Esophagus muscularis mucosa (tissue), 4 donors: Measurements from ENCODE around the gene PTRH1.

ENCODE experiments used
- EP300 ChIP-seq: sonication (generic); formaldehyde crosslinking; IDR thresholded peaks from one replicate; pipeline ENCODE4 v1.6.1; 2017; ENCODE audit warnings: antibody characterized with exemption
- POLR2A ChIP-seq: fragments of 450-650 bp; IDR thresholded peaks from one replicate; pipeline ENCODE4 v1.6.1; 2017; ENCODE audit warnings: antibody characterized with exemption, moderate library complexity, mild to moderate bottlenecking, low read depth
- TF ChIP-seq, protein P1 (sequence below), 3 experiments: fragments of 200-600 bp in 2 of 3; fragments of 450-650 bp in 1 of 3; sonication (generic) in 2 of 3; IDR thresholded peaks; one replicate each; pipeline ENCODE4 v1.5.1; 2017 to 2019; ENCODE audit warnings: antibody characterized with exemption in 3 of 3, mild to moderate bottlenecking in 2 of 3, moderate library complexity in 1 of 3

DNA sequence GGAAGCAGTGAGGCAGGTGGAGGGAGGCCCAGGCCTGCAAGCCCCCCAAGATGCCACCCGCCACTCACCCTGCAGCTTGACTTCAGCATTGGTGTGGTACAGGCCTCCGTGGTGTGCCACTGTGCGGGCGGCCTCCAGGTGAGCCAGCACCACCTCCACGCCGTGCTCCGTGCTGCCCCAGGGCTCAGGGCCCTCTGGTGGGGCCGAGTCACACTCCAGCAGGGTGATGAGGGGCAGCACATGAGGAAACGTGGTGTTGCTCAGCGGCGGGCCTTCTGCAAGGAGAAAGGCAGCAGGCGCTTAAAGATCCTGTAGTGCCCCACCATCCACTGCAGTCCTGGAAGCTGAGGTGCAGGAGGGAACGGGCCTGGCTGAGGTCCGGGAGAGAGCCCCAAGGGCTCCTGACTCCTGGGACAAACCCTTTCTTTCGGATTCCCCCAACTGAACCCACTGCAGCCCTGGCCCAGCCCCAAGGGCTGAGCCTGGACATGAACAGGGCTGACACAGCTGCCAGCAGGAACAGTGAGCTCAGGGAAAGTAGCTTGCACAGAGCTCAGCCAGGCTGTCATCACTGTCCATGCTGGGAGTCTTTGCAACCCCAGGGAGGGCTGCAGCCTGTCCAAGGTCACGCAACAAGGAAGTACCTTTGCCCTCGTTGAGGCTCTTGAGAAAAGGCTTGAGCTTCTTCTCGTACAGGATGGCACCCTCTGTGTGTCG is 24.3 kb upstream of the PTRH1 start:
- TF ChIP-seq, protein P1, sequence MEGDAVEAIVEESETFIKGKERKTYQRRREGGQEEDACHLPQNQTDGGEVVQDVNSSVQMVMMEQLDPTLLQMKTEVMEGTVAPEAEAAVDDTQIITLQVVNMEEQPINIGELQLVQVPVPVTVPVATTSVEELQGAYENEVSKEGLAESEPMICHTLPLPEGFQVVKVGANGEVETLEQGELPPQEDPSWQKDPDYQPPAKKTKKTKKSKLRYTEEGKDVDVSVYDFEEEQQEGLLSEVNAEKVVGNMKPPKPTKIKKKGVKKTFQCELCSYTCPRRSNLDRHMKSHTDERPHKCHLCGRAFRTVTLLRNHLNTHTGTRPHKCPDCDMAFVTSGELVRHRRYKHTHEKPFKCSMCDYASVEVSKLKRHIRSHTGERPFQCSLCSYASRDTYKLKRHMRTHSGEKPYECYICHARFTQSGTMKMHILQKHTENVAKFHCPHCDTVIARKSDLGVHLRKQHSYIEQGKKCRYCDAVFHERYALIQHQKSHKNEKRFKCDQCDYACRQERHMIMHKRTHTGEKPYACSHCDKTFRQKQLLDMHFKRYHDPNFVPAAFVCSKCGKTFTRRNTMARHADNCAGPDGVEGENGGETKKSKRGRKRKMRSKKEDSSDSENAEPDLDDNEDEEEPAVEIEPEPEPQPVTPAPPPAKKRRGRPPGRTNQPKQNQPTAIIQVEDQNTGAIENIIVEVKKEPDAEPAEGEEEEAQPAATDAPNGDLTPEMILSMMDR (IDR thresholded peaks at IDR 0.05): no peak
- TF ChIP-seq POLR2A (no peak), EP300 (no peak)
